NCI-H526 treated with DMSO at 0.1 percent for 48 hours (cell line): ENCODE measurements around the gene VWC2L.
A peak's percentile ranks its signal among the peaks of the same experiment; 100 is the strongest.

Experiments
- DNase-seq: peaks from one replicate; lab custom pipeline; 2025; lab: John Stamatoyannopoulos, UW

VWC2L gene

GRCh38 chr2:214410918-214411554 lies at the start of gene VWC2L:
VWC2L (plus strand) TSS chr2:214411054; CDS start chr2:214414194, 3,140 bp downstream.
- peak; percentile 46 for DNase-seq

- no peak for DNase-seq
These were observed 49.7 kb upstream of the VWC2L start for GRCh38 chr2:214361116-214361515.

- DNase-seq, result no peak
These were observed 45.3 kb upstream of the VWC2L start for GRCh38 chr2:214365549-214365948.

GRCh38 chr2:214367171-214367570 lies 43.7 kb upstream of the VWC2L start:
- DNase-seq, result no peak

- no peak for DNase-seq
These were observed 34.1 kb upstream of the VWC2L start for GRCh38 chr2:214376618-214377285.

- DNase-seq, result no peak
These were observed 33.6 kb upstream of the VWC2L start for GRCh38 chr2:214377286-214377624.

GRCh38 chr2:214378455-214379103 lies 32.3 kb upstream of the VWC2L start:
- no peak for DNase-seq

GRCh38 chr2:214379227-214379626 lies 31.6 kb upstream of the VWC2L start:
- DNase-seq, result no peak

- no peak for DNase-seq
These were observed 30.2 kb upstream of the VWC2L start for GRCh38 chr2:214380681-214381080.

GRCh38 chr2:214382229-214382628 lies 28.6 kb upstream of the VWC2L start:
- DNase-seq, result no peak

- no peak for DNase-seq
These were observed 24.1 kb upstream of the VWC2L start for GRCh38 chr2:214386720-214387119.

- DNase-seq, result no peak
These were observed 21.5 kb upstream of the VWC2L start for GRCh38 chr2:214389334-214389733.

- no peak for DNase-seq
These were observed 17.1 kb upstream of the VWC2L start for GRCh38 chr2:214393796-214394195.

GRCh38 chr2:214395040-214395439 lies 15.8 kb upstream of the VWC2L start:
- DNase-seq, result no peak

GRCh38 chr2:214401580-214401979 lies 9.3 kb upstream of the VWC2L start:
- no peak for DNase-seq

- peak; percentile 16 for DNase-seq
These were observed 602 bp upstream of the VWC2L start for GRCh38 chr2:214410128-214410775.

GRCh38 chr2:214412679-214413078 lies 1.8 kb downstream of the VWC2L start:
- no peak for DNase-seq

- no peak for DNase-seq
These were observed 25.6 kb downstream of the VWC2L start for GRCh38 chr2:214436470-214436869.

GRCh38 chr2:214450118-214450894 lies 39.5 kb downstream of the VWC2L start:
- no peak for DNase-seq

GRCh38 chr2:214451516-214452275 lies 40.8 kb downstream of the VWC2L start:
- DNase-seq, result no peak

- no peak for DNase-seq
These were observed 54.7 kb downstream of the VWC2L start for GRCh38 chr2:214465363-214466146.
